ENCODE measurements around the gene NOC4L.

DNA sequence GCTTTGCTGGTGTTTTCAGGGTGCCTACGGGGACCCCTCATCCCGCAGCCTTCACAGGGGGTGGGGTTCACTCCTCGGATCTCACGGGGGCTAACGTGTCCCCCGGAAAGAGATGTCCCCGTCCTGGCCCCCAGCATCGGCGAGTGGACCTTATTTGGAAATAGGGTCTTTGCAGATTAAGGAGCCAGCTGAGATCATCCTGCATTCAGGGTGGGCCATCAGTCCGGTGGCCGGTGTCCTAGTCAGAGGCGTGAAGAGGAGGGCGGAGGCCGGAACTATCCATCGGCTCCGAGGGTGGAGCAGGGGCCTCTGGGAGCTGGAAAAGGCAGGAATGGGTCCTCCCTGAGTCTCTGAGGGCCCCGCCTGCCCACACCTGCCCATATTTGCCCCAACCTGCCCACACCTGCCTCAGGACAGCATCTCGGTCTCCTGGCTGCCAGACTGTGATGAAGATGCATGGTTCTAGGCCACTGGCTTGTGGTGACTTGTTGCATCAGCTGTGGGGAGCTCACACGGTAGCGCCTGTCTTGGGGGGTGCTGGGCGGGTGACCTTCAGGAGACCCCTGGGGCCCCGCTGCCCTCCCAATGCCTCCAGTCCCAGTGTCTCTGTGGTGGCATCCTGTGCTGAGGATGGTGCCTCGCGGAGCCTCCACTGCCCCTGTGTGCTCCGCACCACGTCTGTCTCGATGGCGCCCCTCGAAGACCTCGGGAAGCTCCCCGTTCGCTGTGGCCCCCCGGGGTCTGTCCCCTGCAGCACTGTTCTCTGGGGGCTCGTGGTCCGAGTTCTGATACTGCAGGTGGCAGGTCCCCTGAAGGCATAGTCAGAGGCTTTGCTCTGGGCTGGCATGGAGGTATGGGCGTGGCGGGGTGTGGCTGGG lies 14.7 kb downstream of the NOC4L start:
- TF ChIP-seq, protein P1, sequence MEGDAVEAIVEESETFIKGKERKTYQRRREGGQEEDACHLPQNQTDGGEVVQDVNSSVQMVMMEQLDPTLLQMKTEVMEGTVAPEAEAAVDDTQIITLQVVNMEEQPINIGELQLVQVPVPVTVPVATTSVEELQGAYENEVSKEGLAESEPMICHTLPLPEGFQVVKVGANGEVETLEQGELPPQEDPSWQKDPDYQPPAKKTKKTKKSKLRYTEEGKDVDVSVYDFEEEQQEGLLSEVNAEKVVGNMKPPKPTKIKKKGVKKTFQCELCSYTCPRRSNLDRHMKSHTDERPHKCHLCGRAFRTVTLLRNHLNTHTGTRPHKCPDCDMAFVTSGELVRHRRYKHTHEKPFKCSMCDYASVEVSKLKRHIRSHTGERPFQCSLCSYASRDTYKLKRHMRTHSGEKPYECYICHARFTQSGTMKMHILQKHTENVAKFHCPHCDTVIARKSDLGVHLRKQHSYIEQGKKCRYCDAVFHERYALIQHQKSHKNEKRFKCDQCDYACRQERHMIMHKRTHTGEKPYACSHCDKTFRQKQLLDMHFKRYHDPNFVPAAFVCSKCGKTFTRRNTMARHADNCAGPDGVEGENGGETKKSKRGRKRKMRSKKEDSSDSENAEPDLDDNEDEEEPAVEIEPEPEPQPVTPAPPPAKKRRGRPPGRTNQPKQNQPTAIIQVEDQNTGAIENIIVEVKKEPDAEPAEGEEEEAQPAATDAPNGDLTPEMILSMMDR (IDR thresholded peaks at IDR 0.05): no peak
- TF ChIP-seq POLR2A (IDR thresholded peaks at IDR 0.05): no peak
- TF ChIP-seq POLR2AphosphoS5 (IDR thresholded peaks at IDR 0.05): no peak
- no peak for TF ChIP-seq EP300 (IDR thresholded peaks at IDR 0.05)
